AG10803 (cell line): Measurements from ENCODE around the gene EDIL3.

ENCODE experiments used
- DNase-seq: peaks from one replicate; pipeline ENCODE4 v3.0.0; 2010; ENCODE audit warnings: low read depth
- H3K4me3 ChIP-seq: 2 replicates; pipeline ENCODE4 v1.5.1; 2011; ENCODE audit warnings: mild to moderate bottlenecking, low read length, control low read depth
- TF ChIP-seq, protein P1 (sequence below): conservative IDR thresholded peaks from 2 replicates; pipeline ENCODE4 v1.5.1; 2011; ENCODE audit warnings: mild to moderate bottlenecking, low read length, control low read depth, inconsistent platforms

Gene EDIL3

DNA sequence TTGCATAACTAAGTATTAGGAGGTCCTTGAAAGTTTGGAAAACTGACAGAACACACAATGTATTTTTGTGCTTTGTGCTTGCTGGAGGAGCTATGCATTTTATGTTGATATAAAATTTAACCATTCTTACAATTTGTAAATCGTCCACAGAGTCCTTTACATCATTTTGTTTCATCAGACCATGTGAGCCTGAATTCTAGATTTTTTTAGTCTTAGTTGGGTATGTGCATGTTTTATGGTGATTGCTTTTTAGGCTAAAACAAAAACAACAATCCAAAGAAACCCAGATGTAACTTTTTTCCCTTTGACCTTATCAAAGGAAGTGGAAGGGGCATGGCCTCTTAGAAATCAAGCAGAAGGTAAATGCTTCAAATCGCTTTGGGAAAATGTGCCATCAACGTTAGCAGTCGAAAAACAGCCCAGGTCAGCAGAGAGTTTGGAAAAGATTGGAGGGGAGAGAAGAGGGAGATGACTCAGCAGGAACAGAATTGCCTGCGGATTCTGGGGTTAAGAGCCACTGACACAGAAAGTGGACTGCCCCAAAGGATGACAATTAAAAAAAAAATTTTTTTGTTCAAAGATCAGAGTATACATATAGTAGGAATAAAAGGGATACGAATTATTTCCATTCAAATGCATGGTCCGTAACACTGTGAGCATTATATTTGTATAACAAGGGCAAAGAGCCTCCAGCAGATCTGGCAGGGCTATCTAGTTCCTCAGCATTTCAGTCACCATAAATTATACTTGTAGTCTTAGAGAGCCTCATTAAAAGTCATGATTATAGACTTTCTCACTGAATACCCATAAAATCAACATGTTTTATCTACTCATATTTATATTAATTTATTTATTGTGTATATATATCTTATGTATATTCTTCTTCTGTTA, 410.5 kb downstream of the EDIL3 start:
- no peak overlapping the region for H3K4me3 ChIP-seq
- TF ChIP-seq, protein P1, sequence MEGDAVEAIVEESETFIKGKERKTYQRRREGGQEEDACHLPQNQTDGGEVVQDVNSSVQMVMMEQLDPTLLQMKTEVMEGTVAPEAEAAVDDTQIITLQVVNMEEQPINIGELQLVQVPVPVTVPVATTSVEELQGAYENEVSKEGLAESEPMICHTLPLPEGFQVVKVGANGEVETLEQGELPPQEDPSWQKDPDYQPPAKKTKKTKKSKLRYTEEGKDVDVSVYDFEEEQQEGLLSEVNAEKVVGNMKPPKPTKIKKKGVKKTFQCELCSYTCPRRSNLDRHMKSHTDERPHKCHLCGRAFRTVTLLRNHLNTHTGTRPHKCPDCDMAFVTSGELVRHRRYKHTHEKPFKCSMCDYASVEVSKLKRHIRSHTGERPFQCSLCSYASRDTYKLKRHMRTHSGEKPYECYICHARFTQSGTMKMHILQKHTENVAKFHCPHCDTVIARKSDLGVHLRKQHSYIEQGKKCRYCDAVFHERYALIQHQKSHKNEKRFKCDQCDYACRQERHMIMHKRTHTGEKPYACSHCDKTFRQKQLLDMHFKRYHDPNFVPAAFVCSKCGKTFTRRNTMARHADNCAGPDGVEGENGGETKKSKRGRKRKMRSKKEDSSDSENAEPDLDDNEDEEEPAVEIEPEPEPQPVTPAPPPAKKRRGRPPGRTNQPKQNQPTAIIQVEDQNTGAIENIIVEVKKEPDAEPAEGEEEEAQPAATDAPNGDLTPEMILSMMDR: no peak
- no peak for DNase-seq

DNA sequence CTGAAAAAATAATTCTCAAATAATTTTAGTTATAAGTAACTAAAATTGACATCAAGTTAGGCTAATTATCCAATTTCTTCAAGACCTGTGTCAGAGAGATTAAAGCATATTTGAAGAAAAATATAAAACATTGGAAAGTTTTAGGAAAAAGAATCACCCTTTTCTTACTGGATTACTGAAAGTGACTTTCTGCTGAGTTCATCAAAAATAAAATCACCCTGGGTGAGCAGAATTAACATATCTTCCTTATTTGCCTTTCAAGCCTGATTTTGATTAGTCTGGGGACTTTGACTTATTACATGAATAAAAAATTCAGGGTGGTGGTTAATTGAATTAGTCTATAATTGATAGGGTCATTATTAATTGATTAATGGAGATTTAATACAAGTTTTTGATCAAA, 411.8 kb downstream of the EDIL3 start:
- TF ChIP-seq, protein P1: no peak
- no peak overlapping the region for H3K4me3 ChIP-seq

DNA sequence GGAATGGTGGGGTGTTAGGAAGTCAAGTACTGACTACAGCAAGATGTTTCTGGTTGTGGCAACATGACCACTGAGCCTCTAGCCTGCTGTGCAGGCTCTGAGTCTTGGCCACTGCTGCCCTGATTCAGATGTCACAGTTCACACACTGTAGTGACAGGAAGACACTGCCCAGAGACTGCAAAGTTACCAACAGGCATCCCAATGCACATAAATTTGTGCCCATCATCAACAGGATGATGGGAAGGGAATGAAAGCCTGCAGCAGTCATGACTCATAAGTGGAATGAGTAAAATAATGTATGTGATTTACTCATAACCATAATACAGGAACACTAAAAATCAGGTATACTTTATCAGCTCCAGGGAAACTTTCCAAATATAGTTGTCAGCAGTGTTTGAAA, 412.4 kb downstream of the EDIL3 start:
- H3K4me3 ChIP-seq: no peak overlapping the region
- TF ChIP-seq, protein P1: no peak
- DNase-seq: no peak

More for the DNA sequence above, 411.8 kb downstream of the EDIL3 start:
- DNase-seq: no peak

DNA sequence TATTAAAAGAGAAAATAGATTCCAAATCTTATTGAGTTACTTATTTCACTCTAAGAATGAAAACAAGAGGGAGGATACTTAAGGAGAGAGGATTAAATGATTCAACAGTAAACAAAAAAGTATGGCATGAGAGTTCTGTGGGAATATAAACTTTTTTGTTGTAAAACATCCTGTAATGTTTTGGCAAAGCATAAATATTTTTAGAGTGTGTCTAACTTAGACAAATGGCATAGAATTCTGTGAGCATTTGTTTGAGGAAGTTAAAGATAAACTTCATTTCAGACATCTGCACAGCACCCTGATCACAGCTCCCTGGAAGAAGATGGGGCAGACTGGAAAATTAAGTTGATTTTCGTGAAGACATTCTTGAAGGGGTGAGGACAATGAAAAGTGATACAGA, 417.3 kb downstream of the EDIL3 start:
- H3K4me3 ChIP-seq: no peak overlapping the region
- TF ChIP-seq, protein P1: no peak
- DNase-seq: peak; percentile 6

DNA sequence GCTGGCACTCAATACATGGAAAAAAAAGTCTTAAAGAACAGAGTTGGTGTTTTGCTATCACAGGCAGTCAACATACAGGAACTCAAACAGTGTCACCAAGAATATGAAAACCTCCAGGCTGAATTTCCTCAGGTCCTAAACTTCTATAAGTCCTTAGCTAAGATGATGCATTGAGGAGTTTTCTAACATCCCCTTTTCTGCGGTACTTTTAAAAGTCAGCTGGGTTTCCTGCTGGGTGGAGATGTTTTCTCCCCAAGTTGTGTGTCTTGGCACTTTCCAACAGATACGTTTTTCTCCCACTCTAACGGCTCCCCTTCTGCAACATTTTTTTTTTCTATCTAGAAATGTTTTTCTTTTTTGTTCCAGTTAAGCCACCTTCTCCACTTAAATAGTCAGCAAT, 419.2 kb downstream of the EDIL3 start:
- H3K4me3 ChIP-seq: no peak overlapping the region
- TF ChIP-seq, protein P1: no peak
- no peak for DNase-seq

DNA sequence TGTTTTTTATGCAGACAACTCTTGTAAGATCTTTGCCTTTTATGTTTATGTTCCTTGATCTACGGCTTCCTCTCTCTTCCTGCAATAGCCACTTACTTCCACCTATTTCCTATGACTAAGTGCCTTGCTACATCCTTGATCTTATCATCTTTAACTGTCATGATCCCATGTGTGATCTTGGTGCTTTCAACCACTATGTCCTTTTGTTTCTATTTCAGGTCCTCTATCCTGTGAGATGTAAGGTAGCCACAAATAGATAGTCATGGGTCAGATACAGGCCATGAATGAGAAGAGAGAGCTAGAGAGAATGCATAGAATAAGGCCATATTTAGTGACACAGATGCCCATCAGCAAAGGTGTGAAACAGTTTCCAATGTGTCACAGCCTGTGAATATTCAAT, 420.4 kb downstream of the EDIL3 start:
- DNase-seq: no peak
- no peak overlapping the region for H3K4me3 ChIP-seq
- TF ChIP-seq, protein P1: no peak

DNA sequence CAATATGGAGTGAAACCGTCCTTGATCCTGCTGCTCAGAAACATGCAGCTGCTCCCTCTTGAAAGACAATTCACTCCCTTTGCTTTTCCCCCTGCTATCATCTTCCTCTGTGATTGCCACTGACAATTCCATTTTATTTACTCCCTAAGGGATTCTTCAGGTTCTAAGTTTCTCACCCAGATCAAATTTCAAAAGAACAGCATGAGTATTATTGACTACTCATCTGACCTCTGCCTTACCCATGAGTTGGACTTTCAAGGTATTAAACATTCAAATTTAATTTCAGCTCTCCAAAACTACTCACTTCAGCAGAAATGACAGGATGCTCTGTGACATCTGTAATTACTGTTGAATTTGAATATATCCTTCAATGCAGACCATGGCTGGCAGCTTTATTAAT, 427.5 kb downstream of the EDIL3 start:
- TF ChIP-seq, protein P1: no peak
- DNase-seq: no peak
- H3K4me3 ChIP-seq: no peak overlapping the region
